Measurements from ENCODE around the gene EGFLAM.

Gene EGFLAM

DNA sequence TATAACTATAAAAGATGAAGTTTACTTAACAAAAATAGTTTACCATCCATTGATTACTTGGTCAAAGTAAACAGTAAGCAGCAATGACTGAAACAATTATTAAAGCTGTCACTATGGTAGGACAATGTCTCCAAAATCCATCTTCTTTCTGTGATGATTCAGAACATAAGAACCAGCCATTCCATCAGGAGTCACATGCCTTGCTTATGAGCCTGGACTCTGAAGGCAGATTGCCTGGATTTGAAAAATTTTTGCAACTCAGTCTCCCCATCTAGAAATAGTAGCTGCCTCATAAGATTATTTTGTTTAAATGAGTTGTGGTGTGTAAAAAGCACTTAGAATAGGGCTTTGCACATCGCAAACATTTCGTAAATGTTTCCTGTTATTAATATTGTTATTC is 161.9 kb downstream of the EGFLAM start:
- no peak for DNase-seq (ENCODE audit: low spot score)

DNA sequence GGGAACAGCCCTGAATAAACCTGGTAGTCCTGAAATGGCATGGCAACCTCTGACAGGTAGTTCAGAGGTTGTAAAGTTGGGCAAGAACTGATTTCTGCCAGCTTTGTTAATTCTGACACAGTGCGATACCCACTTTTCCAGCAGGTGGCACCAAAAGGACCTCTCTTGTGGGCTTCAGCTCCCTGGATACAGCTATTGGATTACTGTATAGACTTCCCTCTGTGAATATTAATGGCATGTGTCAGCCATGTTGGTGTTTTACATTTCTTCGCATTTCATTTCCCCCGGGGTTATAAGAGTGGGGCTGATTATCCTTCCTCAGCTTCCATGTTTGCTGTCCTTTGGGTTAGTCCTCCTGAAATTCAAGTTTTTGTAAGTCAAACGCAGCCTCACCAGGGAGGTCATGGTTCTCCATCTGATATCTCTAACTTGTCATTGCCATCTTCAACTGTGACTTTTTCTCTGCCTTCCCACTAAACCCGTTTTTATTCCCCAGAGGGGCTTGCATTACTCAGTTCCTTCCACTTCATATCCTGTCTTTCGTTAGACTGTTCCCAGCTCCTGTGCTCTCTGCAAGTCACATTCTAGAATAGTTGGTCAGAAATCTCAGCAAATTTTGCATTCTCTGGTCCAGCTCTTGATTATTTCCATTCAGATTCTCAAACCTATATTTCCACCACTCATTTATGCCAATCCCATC is 162.5 kb downstream of the EGFLAM start:
- peak; percentile 60 for DNase-seq (ENCODE audit: low spot score)

- no peak for DNase-seq (ENCODE audit: low spot score)
These were observed 164.3 kb downstream of the EGFLAM start for GRCh38 chr5:38422622-38423021.

- no peak for DNase-seq (ENCODE audit: low spot score)
These were observed 165.2 kb downstream of the EGFLAM start for GRCh38 chr5:38423276-38424147.

GRCh38 chr5:38424148-38425060 is 166.0 kb downstream of the EGFLAM start:
- DNase-seq (ENCODE audit: low spot score): no peak

DNA sequence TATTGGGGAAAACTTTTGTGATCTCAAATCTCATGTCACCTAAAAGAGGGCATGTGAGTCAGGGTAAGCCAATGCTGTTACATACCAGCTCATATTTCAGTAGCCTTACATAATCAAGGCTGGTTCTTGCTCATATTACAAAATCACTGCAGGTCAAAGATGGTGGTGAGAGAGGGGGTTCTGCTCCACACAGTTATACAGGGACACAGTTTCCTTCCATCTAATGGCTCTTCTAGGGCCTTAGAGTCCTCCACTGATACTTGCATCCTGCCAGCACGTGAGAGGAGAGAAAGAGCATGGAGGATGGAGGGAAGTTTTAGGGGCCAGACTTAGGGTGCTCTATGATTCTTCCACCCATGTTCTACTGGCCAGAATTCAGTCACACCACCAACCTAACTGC is 168.1 kb downstream of the EGFLAM start:
- DNase-seq (ENCODE audit: low spot score): no peak

DNA sequence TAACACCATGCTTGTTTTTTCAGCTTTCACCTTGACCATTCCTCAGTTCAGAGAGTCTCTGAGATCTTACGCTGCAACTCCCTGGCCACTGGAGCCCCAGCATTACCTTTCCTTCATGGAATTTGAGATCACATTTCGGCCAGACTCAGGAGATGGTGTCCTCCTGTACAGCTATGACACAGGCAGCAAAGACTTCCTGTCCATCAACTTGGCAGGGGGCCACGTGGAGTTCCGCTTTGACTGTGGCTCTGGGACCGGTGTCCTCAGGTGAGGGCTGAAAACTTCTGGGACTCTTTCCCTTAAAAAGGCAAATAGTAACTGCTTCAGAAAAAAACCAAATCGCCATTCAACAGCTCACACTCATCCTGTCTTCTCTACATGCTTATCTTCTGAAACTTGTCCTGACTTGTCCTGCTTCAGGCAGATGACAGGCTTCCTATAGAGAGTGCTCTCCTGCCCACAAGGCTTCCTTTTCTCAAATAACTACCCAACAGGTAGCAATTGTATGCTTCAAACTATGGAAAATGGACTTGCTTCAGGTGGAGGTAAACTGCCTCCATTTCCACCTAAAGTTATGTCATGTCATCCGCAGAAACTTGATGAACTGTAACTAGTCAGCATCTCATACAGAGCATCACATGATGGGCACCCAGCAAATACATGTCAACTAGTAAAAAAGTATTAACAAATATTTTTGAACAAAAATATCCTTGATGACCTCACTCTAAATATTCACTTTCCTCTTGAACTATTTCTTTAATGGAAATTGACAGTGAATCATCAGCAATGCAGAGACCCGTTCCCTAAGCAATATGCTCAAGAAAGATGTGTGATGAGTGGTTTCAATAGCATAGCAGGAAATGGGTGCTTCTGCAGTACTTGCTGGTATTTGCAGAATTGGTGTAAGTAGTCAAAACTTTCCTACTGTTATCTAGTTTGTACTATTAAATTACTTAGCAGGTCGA is 168.9 kb downstream of the EGFLAM start:
- no peak for DNase-seq (ENCODE audit: low spot score)

GRCh38 chr5:38431242-38431853 is 173.0 kb downstream of the EGFLAM start:
- no peak for DNase-seq (ENCODE audit: low spot score)

DNA sequence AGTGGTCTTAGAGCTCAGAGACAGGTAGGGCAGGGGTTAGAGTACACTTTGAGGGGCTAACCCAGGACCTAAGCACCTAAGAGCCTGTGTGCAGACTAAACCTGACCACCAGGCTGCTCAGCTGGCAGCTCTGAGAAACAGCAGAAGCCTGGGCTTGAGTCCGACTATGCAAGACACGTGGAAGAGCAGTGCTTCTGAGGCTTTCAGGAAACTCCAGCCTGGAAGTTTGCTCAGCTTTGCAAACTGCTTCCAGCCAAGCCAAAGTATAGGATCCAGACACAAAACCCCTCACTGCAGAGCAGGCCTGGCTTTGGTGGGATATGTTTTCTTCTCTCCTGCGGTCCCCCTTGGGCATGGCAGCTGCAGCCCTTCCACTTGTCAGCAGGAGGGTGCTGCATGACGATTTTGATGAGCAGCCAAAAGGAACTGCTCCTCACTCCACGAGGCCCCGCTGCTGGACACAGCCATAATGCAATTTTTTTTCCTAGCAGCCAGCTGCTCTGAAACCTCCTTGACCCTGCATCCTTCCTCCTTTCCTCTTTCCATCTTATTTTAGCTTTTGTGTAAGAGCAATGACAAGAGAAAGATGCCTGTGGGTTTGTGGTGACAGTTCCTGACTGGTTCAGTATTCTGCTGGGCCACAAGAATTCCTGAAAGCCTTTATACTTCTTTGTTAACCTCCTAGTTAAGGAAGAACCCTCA is 175.0 kb downstream of the EGFLAM start:
- DNase-seq (ENCODE audit: low spot score): peak; percentile 9

DNA sequence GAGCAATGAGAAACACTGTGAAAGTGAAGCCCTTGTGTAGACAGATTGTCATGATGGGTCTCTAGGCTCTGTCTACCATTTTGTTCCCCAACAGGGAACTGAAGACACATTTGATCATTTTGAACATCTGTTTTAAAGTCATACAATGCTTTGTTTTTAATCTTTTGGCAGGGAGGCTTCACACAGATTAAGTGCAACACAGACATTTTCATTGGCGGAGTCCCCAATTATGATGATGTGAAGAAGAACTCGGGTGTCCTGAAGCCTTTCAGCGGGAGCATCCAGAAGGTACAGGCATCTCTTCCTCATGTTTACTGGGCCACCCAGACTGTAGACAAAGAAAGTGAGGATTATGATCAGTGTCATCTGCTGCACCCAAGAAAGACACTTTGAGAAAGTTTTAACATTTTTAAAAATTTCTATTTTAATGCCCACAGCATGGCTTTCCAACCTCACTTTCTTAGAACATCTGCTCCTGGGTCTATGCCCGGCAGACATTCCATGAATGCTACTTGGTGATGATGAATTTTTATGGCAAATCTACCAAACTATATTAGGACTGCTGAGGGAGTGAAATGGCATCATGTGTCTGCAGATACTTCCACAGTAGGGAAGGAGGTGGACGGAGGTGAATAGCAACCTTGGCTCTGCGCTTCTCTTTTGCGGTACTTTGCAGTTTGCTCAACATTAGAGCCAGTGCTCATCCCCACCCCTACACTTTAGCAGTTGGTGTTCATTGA is 176.8 kb downstream of the EGFLAM start:
- DNase-seq (ENCODE audit: low spot score): no peak

DNA sequence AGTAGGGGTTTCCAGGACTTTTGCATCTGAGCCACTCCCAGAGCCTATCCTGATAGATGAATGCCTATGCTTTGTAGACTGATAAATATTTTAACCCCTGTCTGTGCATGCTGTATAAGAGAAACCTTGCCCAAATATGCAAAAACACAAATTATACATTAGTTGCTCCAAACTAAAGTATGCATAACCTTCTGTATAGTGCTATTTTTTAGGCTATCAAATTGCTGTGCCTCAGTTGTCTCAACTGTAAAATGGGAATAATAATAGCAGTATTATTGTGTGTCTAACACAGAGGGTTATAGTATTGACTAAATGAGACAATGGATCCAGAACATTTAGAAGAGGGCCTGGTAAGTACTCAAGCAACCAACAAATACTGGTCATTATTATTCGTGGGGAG is 180.4 kb downstream of the EGFLAM start:
- no peak for DNase-seq (ENCODE audit: low spot score)

DNA sequence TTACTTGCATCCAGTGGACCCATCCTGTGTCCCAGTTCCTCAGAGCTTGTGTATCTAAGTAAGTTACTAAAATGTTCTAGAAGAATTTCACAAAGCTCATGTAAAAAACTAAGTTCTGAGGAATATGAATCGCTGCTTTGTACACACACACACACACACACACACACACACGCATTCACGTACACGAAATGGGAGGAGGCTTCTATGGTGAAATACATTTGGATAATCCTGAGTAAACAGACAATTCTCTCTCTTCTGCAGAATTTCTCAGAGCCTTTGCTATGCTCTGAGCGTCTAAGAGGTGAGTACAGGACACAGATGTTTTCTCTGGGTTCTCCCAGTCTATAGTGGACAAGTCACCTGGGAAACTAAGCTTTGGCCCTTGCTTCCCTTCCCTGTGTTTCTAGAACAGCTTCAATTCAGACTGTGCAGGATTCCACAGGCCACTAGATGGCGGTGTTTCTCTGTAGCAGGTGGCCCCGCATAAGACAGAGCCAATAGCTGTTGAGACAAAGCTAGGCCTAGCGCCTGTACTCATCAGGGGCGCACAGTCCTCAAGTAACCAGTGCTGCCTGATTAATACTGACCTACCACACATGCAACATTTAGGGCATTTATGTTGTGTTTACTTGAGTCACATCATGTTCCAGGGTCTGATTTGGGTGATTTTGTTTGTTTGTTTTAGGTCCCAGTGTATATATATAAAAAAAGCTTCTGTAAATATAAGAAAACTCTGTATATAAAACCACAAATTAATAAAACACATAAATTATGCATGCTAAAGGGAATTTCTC is 183.3 kb downstream of the EGFLAM start:
- peak; percentile 96 for DNase-seq (ENCODE audit: low spot score)

- DNase-seq (ENCODE audit: low spot score): no peak
These were observed 183.9 kb downstream of the EGFLAM start for GRCh38 chr5:38442247-38442573.

DNA sequence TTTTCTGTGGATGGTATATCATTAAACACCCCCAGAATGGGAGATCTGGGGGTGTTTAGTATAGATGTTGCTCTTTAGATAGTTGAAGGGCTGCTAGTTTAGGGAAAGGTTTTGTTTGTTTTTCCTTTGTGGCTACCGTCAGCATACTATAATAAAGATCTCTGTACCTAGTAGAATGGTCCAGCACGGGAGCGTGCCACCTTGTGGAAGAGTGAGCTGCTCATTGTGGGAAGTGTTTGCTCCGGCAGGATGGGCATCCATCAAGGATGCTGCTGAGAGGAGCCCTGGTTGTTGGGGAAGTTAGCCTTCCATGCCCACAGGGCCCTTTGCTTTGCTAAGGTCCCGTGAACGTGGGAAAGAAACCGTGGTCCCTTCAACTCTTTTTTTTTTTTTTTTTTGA is 185.0 kb downstream of the EGFLAM start:
- no peak for DNase-seq (ENCODE audit: low spot score)

DNA sequence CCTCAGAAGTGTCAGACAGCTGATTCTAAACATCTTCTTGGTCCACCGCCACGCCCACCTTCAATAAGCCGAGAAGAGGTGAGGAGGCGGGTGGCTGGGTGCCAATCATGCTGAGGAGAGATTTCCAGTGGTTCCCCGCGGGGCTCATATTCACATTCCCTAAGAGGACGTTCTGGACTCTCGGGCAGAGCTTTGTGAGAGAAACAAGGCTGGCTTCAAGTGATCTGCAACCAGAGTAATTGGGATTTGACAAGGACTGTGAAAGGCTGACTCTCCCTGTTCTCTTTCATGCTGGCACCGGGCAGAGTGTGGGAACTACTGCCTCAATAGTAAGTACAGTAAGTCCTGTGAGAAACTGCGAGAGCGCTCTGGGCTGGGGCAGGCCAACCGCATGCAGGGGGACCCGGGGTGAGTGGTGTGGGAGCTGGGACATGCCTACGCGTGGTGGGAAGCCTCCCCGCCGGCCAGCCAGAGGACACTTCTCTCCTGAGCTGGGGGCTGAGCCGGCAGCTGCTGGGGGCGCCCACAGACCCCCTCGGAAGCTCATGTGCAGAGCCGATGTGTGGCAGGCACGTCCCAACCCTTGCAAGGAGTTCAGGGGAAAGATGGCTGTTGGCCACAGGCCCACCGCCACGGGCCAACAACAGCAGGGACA is 187.1 kb downstream of the EGFLAM start:
- DNase-seq (ENCODE audit: low spot score): no peak

DNA sequence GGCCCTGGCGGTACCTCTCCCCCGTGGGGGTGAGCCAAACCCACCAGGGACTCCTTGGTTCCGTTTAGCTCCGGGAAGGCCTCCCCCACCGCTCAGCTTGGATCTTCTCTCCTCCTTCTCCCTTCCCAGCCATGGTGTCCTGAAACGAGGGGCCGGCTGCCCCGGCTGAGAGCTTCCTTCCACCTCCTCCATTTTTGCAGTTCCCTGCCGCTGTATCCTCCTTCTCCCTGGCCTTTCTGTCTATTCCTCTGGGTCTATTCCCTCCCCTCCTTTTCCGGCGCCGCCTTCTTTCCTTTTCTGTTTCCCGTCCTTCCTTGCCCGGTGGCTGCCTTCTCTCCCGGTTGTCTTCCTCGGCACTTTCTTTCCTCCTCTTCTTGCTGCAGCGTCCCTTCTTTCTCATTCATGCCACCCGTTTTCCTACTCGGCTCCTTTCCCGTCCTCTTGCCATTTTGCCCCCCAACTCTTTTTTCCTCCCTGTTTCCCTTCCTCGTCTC is 187.7 kb downstream of the EGFLAM start:
- DNase-seq (ENCODE audit: low spot score): no peak

- DNase-seq (ENCODE audit: low spot score): no peak
These were observed 188.7 kb downstream of the EGFLAM start for GRCh38 chr5:38447056-38447455.

- DNase-seq (ENCODE audit: low spot score): peak; percentile 29
These were observed 189.4 kb downstream of the EGFLAM start for GRCh38 chr5:38447786-38448185.

All from Ammon's horn (tissue), 1 donor.